IMR-90 (cell line): ENCODE data around the gene CDS1. TPM values are rescaled to one million over a fixed set of nuclear protein-coding genes. Genes with fewer than 3 reads are reported as not detected.

Experiments used
- ATAC-seq: fragments of 200-7000 bp; cut with Tn5 transposase; 2 replicates; pipeline ENCODE4 v1.9.1; 2020; ENCODE audit warnings: low read depth, mild to moderate bottlenecking, moderate library complexity
- BruUV-seq: library from RNA; stranded (reverse); fragments of 400-500 nt; replicated peaks from 2 replicates; lab custom pipeline; 2021; lab: Mats Ljungman, UMichigan
- CTCF ChIA-PET: fragments of 300-600 bp; formaldehyde crosslinking; extraction: SDS; loops from one replicate; lab custom pipeline; 2021; ENCODE audit warnings: antibody characterized with exemption; lab: Yijun Ruan, JAX
- POLR2A ChIA-PET: fragments of 300-600 bp; sonication (Branson Sonifier 250); formaldehyde crosslinking; loops from one replicate; lab custom pipeline; 2022; ENCODE audit warnings: antibody characterized with exemption; ENCODE audit not compliant: unreplicated experiment; lab: Charles Lee
- DNase-seq: peaks from one replicate; pipeline ENCODE4 v3.0.0; 2013
- H2AFZ ChIP-seq: replicated peaks from 2 replicates; pipeline ENCODE3; 2013; ENCODE audit warnings: low read length, mild to moderate bottlenecking; ENCODE audit not compliant: poor library complexity
- H2AK5ac ChIP-seq: 2 replicates; pipeline ENCODE4 v1.6.1; 2013; ENCODE audit warnings: low read depth, low read length, inconsistent platforms
- H2AK9ac ChIP-seq: replicated peaks from 2 replicates; pipeline ENCODE3; 2013; ENCODE audit warnings: mild to moderate bottlenecking, low read depth, low read length, moderate library complexity; ENCODE audit not compliant: poor library complexity
- H2BK120ac ChIP-seq: 2 replicates; pipeline ENCODE4 v1.6.1; 2013; ENCODE audit warnings: low read depth, low read length, inconsistent platforms
- H2BK15ac ChIP-seq: 3 replicates; pipeline ENCODE4 v1.6.1; 2013; ENCODE audit warnings: low read depth, low read length, inconsistent platforms
- H2BK20ac ChIP-seq: 2 replicates; pipeline ENCODE4 v1.6.1; 2013; ENCODE audit warnings: low read depth, mild to moderate bottlenecking, inconsistent platforms, low read length, moderate library complexity
- H2BK5ac ChIP-seq: 2 replicates; pipeline ENCODE4 v1.6.1; 2013; ENCODE audit warnings: mild to moderate bottlenecking, low read depth, low read length, inconsistent platforms; ENCODE audit not compliant: poor library complexity, severe bottlenecking
- H3K14ac ChIP-seq: replicated peaks from 2 replicates; pipeline ENCODE4 v1.6.1; 2013; ENCODE audit warnings: low read depth, low read length, inconsistent platforms
- H3K18ac ChIP-seq: 2 replicates; pipeline ENCODE4 v1.6.1; 2013; ENCODE audit warnings: low read depth, low read length, control low read depth
- H3K23ac ChIP-seq: 2 replicates; pipeline ENCODE4 v1.6.1; 2013; ENCODE audit warnings: low read depth, low read length, inconsistent platforms
- H3K27ac ChIP-seq: 2 replicates; pipeline ENCODE4 v1.5.1; 2013; ENCODE audit warnings: mild to moderate bottlenecking, control low read depth, low read length; ENCODE audit not compliant: insufficient read depth
- H3K27me3 ChIP-seq: 2 replicates; pipeline ENCODE4 v1.6.1; 2013; ENCODE audit warnings: low read length; ENCODE audit not compliant: control insufficient read depth, insufficient read depth
- H3K36me3 ChIP-seq: 2 replicates; pipeline ENCODE4 v1.6.1; 2013; ENCODE audit warnings: low read length, mixed read lengths; ENCODE audit not compliant: control insufficient read depth, insufficient read depth
- H3K4ac ChIP-seq: 2 replicates; pipeline ENCODE4 v1.6.1; 2013; ENCODE audit warnings: low read depth, low read length, inconsistent platforms
- H3K4me1 ChIP-seq: 2 replicates; pipeline ENCODE4 v1.6.1; 2013; ENCODE audit warnings: low read length, mixed read lengths; ENCODE audit not compliant: control insufficient read depth, insufficient read depth
- H3K4me2 ChIP-seq: 2 replicates; pipeline ENCODE4 v1.6.1; 2013; ENCODE audit warnings: low read depth, mild to moderate bottlenecking, control low read depth, low read length, moderate library complexity
- H3K4me3 ChIP-seq: 2 replicates; pipeline ENCODE4 v1.5.1; 2013; ENCODE audit warnings: low read depth, mild to moderate bottlenecking, control low read depth, low read length, moderate library complexity; ENCODE audit not compliant: insufficient read depth
- H3K56ac ChIP-seq: 2 replicates; pipeline ENCODE4 v1.6.1; 2013; ENCODE audit warnings: low read length, inconsistent platforms; ENCODE audit not compliant: insufficient read depth; ENCODE audit errors: extremely low read depth
- H3K79me1 ChIP-seq, 2 experiments: 2 replicates each; pipeline ENCODE4 v1.6.1; 2013; ENCODE audit warnings: low read length in 2 of 2, inconsistent platforms in 1 of 2, low read depth in 1 of 2
- H3K9ac ChIP-seq: 2 replicates; pipeline ENCODE4 v1.6.1; 2013; ENCODE audit warnings: low read depth, low read length, control low read depth
- H3K9me1 ChIP-seq: 2 replicates; pipeline ENCODE4 v1.6.1; 2013; ENCODE audit warnings: low read length, inconsistent platforms; ENCODE audit not compliant: insufficient read depth
- H3K9me3 ChIP-seq: 2 replicates; pipeline ENCODE4 v1.6.1; 2013; ENCODE audit warnings: low read length; ENCODE audit not compliant: control insufficient read depth, insufficient read depth
- H4K20me1 ChIP-seq: 2 replicates; pipeline ENCODE4 v1.6.1; 2013; ENCODE audit warnings: low read length, inconsistent platforms; ENCODE audit not compliant: insufficient read depth
- H4K5ac ChIP-seq: 2 replicates; pipeline ENCODE4 v1.6.1; 2013; ENCODE audit warnings: mild to moderate bottlenecking, low read depth, low read length, control low read depth
- H4K8ac ChIP-seq, 2 experiments: 2 replicates each; pipeline ENCODE4 v1.6.1; 2013; ENCODE audit warnings: low read depth in 2 of 2, low read length in 2 of 2, control low read depth in 1 of 2, inconsistent platforms in 1 of 2
- H4K91ac ChIP-seq: 2 replicates; pipeline ENCODE4 v1.6.1; 2013; ENCODE audit warnings: low read depth, low read length, inconsistent platforms; ENCODE audit not compliant: insufficient read depth
- CHD1 ChIP-seq: IDR thresholded peaks from 2 replicates; pipeline ENCODE4 v1.6.1; 2012; ENCODE audit warnings: low read depth, low read length, improper control_type of control experiment
- CTCF ChIP-seq: conservative IDR thresholded peaks from 2 replicates; pipeline ENCODE4 v1.5.1; 2012; ENCODE audit warnings: mild to moderate bottlenecking, low read depth, low read length, improper control_type of control experiment
- ELK1 ChIP-seq: fragments of 150-350 bp; IDR thresholded peaks from 2 replicates; pipeline ENCODE4 v1.6.1; 2016; ENCODE audit warnings: low read depth, mild to moderate bottlenecking, low read length, moderate library complexity, borderline replicate concordance
- FOS ChIP-seq: fragments of 150-350 bp; IDR thresholded peaks from 2 replicates; pipeline ENCODE4 v1.6.1; 2016; ENCODE audit warnings: low read depth, low read length
- MAZ ChIP-seq: IDR thresholded peaks from 2 replicates; pipeline ENCODE4 v1.6.1; 2012; ENCODE audit warnings: low read depth, mild to moderate bottlenecking, low read length, improper control_type of control experiment, moderate library complexity, borderline replicate concordance
- MXI1 ChIP-seq: IDR thresholded peaks from 2 replicates; pipeline ENCODE4 v1.6.1; 2012; ENCODE audit warnings: low read depth, mild to moderate bottlenecking, low read length, moderate library complexity, borderline replicate concordance
- NFE2L2 ChIP-seq: fragments of 150-350 bp; IDR thresholded peaks from 2 replicates; pipeline ENCODE4 v1.6.1; 2016; ENCODE audit warnings: low read depth, mild to moderate bottlenecking, low read length
- POLR2A ChIP-seq: IDR thresholded peaks from 2 replicates; pipeline ENCODE4 v1.6.1; 2012; ENCODE audit warnings: mild to moderate bottlenecking, low read depth, low read length
- RAD21 ChIP-seq: IDR thresholded peaks from 2 replicates; pipeline ENCODE4 v1.6.1; 2012; ENCODE audit warnings: low read length, improper control_type of control experiment
- RCOR1 ChIP-seq: IDR thresholded peaks from 2 replicates; pipeline ENCODE4 v1.6.1; 2012; ENCODE audit warnings: mild to moderate bottlenecking, low read length, improper control_type of control experiment; ENCODE audit not compliant: insufficient replicate concordance
- RFX5 ChIP-seq: IDR thresholded peaks from 2 replicates; pipeline ENCODE4 v1.8.0; 2012; ENCODE audit warnings: low read depth, mild to moderate bottlenecking, low read length, moderate library complexity
- SMC3 ChIP-seq: fragments of 150-350 bp; IDR thresholded peaks from 2 replicates; pipeline ENCODE4 v1.6.1; 2016; ENCODE audit warnings: low read depth, mild to moderate bottlenecking, antibody characterized with exemption, low read length, moderate library complexity
- WGBS, 2 experiments: methylation state at CpG; one replicate each; pipeline versions ENCODE4 v1.1.5 to v1.1.7; 2013; ENCODE audit warnings: missing lambda C conversion rate in 2 of 2; ENCODE audit not compliant: insufficient read length in 1 of 2; ENCODE audit errors: extremely low coverage in 2 of 2; 5-methylcytosine and 5-hydroxymethylcytosine counted together
- dilution Hi-C: fragments of 300-500 bp; cut with HindIII; formaldehyde crosslinking; loops from one replicate; pipeline ENCODE4 v1.14.3; 2018; ENCODE audit warnings: low sequenced_read_pairs; ENCODE audit not compliant: unreplicated experiment
- in situ Hi-C: fragments of 300-500 bp; cut with MboI; formaldehyde crosslinking; loops from 3 replicates; pipeline ENCODE4 v1.14.3; 2019; ENCODE audit warnings: low sequenced_read_pairs, inconsistent platforms, mixed read lengths
- intact Hi-C: fragments of 100-400 bp; cut with micrococcal nuclease; formaldehyde crosslinking; loops from 2 replicates; pipeline ENCODE4 v1.10.0; 2022
- polyA plus RNA-seq, 3 experiments: library from polyadenylated mRNA; depleted of rRNA; stranded (reverse); fragments of >200 nt; gene quantifications; 2 replicates each; pipeline ENCODE4 v1.2.3, GENCODE V29; 2012; ENCODE audit warnings: low replicate concordance in 1 of 3
- total RNA-seq: library from RNA; depleted of rRNA; stranded (reverse); fragments of >200 nt; gene quantifications from 2 replicates; pipeline ENCODE4 v1.2.3, GENCODE V29; 2012

The CDS1 gene
- total and polyA plus RNA-seq, 2 of the 4 experiments (the other 2 are of a cell fraction), result under 0.01 to 0.02 TPM

GRCh38 chr4:84661191-84661939 is 78.4 kb downstream of the CDS1 start:
- dilution Hi-C loops (no loop called here), intact Hi-C loops (no loop called here)

More at GRCh38 chr4:84661191-84661939, 78.4 kb downstream of the CDS1 start:
- Histone ChIP-seq H4K20me1 (no peaks in the 10 kb centered on the region), H3K4ac (no peak overlapping the region), H3K14ac (no peak overlapping the region), H3K27me3 (no peaks in the 10 kb centered on the region), H2BK5ac (no peak overlapping the region), H2AK5ac (no peak overlapping the region), H2BK120ac (no peak overlapping the region), H3K9me1 (no peaks in the 10 kb centered on the region), H2BK20ac (no peak overlapping the region), H3K9ac (no peak overlapping the region), H3K79me1 (no peaks in the 10 kb centered on the region), H3K56ac (no peak overlapping the region), H3K4me1 (no peaks in the 10 kb centered on the region), H4K91ac (no peak overlapping the region), H2BK15ac (no peak overlapping the region), H3K18ac (no peak overlapping the region), H3K23ac (no peak overlapping the region), H2AFZ (no peak overlapping the region), H3K27ac (no peak overlapping the region), H3K9me3 (peaks cover 2% of the 10 kb centered on the region; the same call in 1 of the 2 replicates), H4K8ac (no peak overlapping the region), H4K5ac (no peak overlapping the region), H3K36me3 (no peaks in the 10 kb centered on the region), H2AK9ac (no peak overlapping the region), H3K4me3 (no peak overlapping the region), H3K4me2 (no peak overlapping the region)
- BruUV-seq, result no TSS peak
- ATAC-seq (no peak), DNase-seq (no peak)
- TF ChIP-seq RCOR1 (no peak), ELK1 (no peak), MXI1 (no peak), SMC3 (no peak), RAD21 (no peak), RFX5 (no peak), NFE2L2 (no peak), CHD1 (no peak), CTCF (no peak), MAZ (no peak), POLR2A (no peak), FOS (no peak)
- no CpG with 5 or more reads among the region's 4 CpGs for WGBS, 2 experiments
- ChIA-PET CTCF (no interaction called here), POLR2A (no interaction called here)
- in situ Hi-C loops, result no loop called here
